Measurements from ENCODE around the gene RCE1.

RCE1 gene

GRCh38 chr11:66879999-66880398, 36.8 kb downstream of the RCE1 start:
- no peak for TF ChIP-seq CTCF (IDR thresholded peaks at IDR 0.05; ENCODE audit: low read length, missing control alignments)
- no peak overlapping the region for H3K4me3 ChIP-seq (replicated peaks; ENCODE audit: low read depth, low read length)
- no peak for DNase-seq (ENCODE audit: low read depth)

- H3K4me3 ChIP-seq (replicated peaks; ENCODE audit: low read depth, low read length) = no peak overlapping the region
- no peak for DNase-seq (ENCODE audit: low read depth)
- TF ChIP-seq CTCF (IDR thresholded peaks at IDR 0.05; ENCODE audit: low read length, missing control alignments) = no peak
These were observed 37.5 kb downstream of the RCE1 start for GRCh38 chr11:66880496-66881450.

- no peak overlapping the region for H3K4me3 ChIP-seq (replicated peaks; ENCODE audit: low read depth, low read length)
- no peak for DNase-seq (ENCODE audit: low read depth)
- TF ChIP-seq CTCF (IDR thresholded peaks at IDR 0.05; ENCODE audit: low read length, missing control alignments) = no peak
These were observed 38.2 kb downstream of the RCE1 start for GRCh38 chr11:66881451-66881835.

GRCh38 chr11:66881927-66882452, 38.7 kb downstream of the RCE1 start:
- no peak for TF ChIP-seq CTCF (IDR thresholded peaks at IDR 0.05; ENCODE audit: low read length, missing control alignments)
- no peak for DNase-seq (ENCODE audit: low read depth)
- H3K4me3 ChIP-seq (replicated peaks; ENCODE audit: low read depth, low read length) = no peak overlapping the region

GRCh38 chr11:66882561-66883015, 39.3 kb downstream of the RCE1 start:
- no peak overlapping the region for H3K4me3 ChIP-seq (replicated peaks; ENCODE audit: low read depth, low read length)
- no peak for DNase-seq (ENCODE audit: low read depth)
- no peak for TF ChIP-seq CTCF (IDR thresholded peaks at IDR 0.05; ENCODE audit: low read length, missing control alignments)

GRCh38 chr11:66883016-66883965, 40.0 kb downstream of the RCE1 start:
- peak; percentile 43 for DNase-seq (ENCODE audit: low read depth)
- no peak overlapping the region for H3K4me3 ChIP-seq (replicated peaks; ENCODE audit: low read depth, low read length)
- peak; percentile 56 for TF ChIP-seq CTCF (IDR thresholded peaks at IDR 0.05; ENCODE audit: low read length, missing control alignments)

Data from fibroblast of pulmonary artery (primary cell).